ENCODE results near the gene SOST. TPM values are rescaled to one million over a fixed set of nuclear protein-coding genes. Genes with fewer than 3 reads are reported as not detected.

SOST gene
- total RNA-seq, 4 donors from 2014 or later = 0.49 TPM; not detected in 3

GRCh38 chr17:43728081-43728480 is 30.5 kb downstream of the SOST start:
- Histone ChIP-seq H3K27ac (no peak overlapping the region), H3K4me3 (no peak overlapping the region), H3K27me3 (no peaks in the 10 kb centered on the region), H3K9me3 (no peaks in the 10 kb centered on the region), H3K36me3 (no peaks in the 10 kb centered on the region), H3K4me1 (no peaks in the 10 kb centered on the region)
- WGBS, 2 donors = 70 to 78% methylated on average over 5 to 8 of the region's 8 CpGs
- TF ChIP-seq POLR2A (IDR thresholded peaks at IDR 0.05) (no peak), CTCF (IDR thresholded peaks at IDR 0.05) (no peak)
- intact Hi-C loops (cut with DNase I) = no loop called here
- DNase-seq = no peak

GRCh38 chr17:43723697-43724359 is 34.8 kb downstream of the SOST start:
- Histone ChIP-seq H3K36me3 (no peaks in the 10 kb centered on the region), H3K4me3 (no peak overlapping the region), H3K4me1 (peaks cover 0 to 26% (median 8%) of the 10 kb centered on the region in 3 donors), H3K27me3 (no peaks in the 10 kb centered on the region), H3K27ac (no peak overlapping the region), H3K9me3 (no peaks in the 10 kb centered on the region)
- DNase-seq = no peak
- TF ChIP-seq CTCF (IDR thresholded peaks at IDR 0.05) (no peak), POLR2A (IDR thresholded peaks at IDR 0.05) (no peak)
- 59 to 70% methylated on average over 6 of the region's 6 CpGs for WGBS, 2 donors
- intact Hi-C loops (cut with DNase I) = no loop called here

- H3K4me1 ChIP-seq = peaks cover 0 to 33% (median 12%) of the 10 kb centered on the region in 3 donors
- no peaks in the 10 kb centered on the region for H3K9me3 ChIP-seq
- WGBS, 2 donors = 80 to 89% methylated on average over 6 of the region's 8 CpGs
- intact Hi-C loops (cut with DNase I) = no loop called here
- no peaks in the 10 kb centered on the region for H3K36me3 ChIP-seq
- no peak for TF ChIP-seq POLR2A (IDR thresholded peaks at IDR 0.05)
- TF ChIP-seq CTCF (IDR thresholded peaks at IDR 0.05) = no peak
- H3K27me3 ChIP-seq = no peaks in the 10 kb centered on the region
- H3K27ac ChIP-seq = no peak overlapping the region
- no peak for DNase-seq
- H3K4me3 ChIP-seq = no peak overlapping the region
Observed at GRCh38 chr17:43722870-43723665, 35.5 kb downstream of the SOST start.

GRCh38 chr17:43722269-43722619 is 36.3 kb downstream of the SOST start:
- TF ChIP-seq POLR2A (IDR thresholded peaks at IDR 0.05) = no peak
- Histone ChIP-seq H3K9me3 (no peaks in the 10 kb centered on the region), H3K4me1 (peaks cover 0 to 33% (median 12%) of the 10 kb centered on the region in 3 donors), H3K27me3 (no peaks in the 10 kb centered on the region), H3K4me3 (no peak overlapping the region), H3K36me3 (no peaks in the 10 kb centered on the region), H3K27ac (no peak overlapping the region)
- WGBS, 2 donors = 88 to 96% methylated on average over 2 to 3 of the region's 3 CpGs
- no peak for DNase-seq
- intact Hi-C loops (cut with DNase I) = no loop called here

- H3K36me3 ChIP-seq = no peaks in the 10 kb centered on the region
- H3K4me1 ChIP-seq = peaks cover 0 to 33% (median 12%) of the 10 kb centered on the region in 3 donors
- WGBS, 2 donors = 82 to 89% methylated on average over 3 to 4 of the region's 4 CpGs
- DNase-seq = no peak
- TF ChIP-seq POLR2A (IDR thresholded peaks at IDR 0.05) = no peak
- no peak for TF ChIP-seq CTCF (IDR thresholded peaks at IDR 0.05)
- no peaks in the 10 kb centered on the region for H3K9me3 ChIP-seq
- intact Hi-C loops (cut with DNase I) = no loop called here
- H3K4me3 ChIP-seq = no peak overlapping the region
- no peaks in the 10 kb centered on the region for H3K27me3 ChIP-seq
- H3K27ac ChIP-seq = peak overlapping the region in 3 of 4 donors; percentile 3 to 96 (median 92)
Observed at GRCh38 chr17:43721537-43722268, 36.9 kb downstream of the SOST start.

All from esophagus squamous epithelium (tissue), 5 donors.